KOPT-K1 (cell line): ENCODE data around the gene TRIP12.
A peak's percentile ranks its signal among the peaks of the same experiment; 100 is the strongest.
"Not testable (repeated sequence)": the region's sequence is repeated elsewhere in the genome, so short reads cannot be mapped to it uniquely, and the experiment has no call there.

Source experiments
- H3K27ac ChIP-seq: fragments of 200-600 bp; sonication (generic); 2 replicates; pipeline ENCODE4 v1.5.1; 2016; ENCODE audit warnings: antibody characterized with exemption, mild to moderate bottlenecking, low read depth, low read length; ENCODE audit not compliant: poor library complexity, severe bottlenecking
- H3K36me3 ChIP-seq: fragments of 200-600 bp; sonication (generic); 2 replicates; pipeline ENCODE4 v1.5.1; 2017; ENCODE audit warnings: antibody characterized with exemption, mild to moderate bottlenecking, low read length, moderate library complexity; ENCODE audit not compliant: insufficient read depth
- H3K9me3 ChIP-seq: fragments of 200-600 bp; sonication (generic); 2 replicates; pipeline ENCODE4 v1.5.1; 2017; ENCODE audit warnings: antibody characterized with exemption, low read length, mild to moderate bottlenecking; ENCODE audit not compliant: insufficient read depth, poor library complexity, severe bottlenecking

The TRIP12 gene

GRCh38 chr2:229838729-229839128 lies 83.1 kb downstream of the TRIP12 start:
- Histone ChIP-seq H3K27ac (no peak overlapping the region), H3K36me3 (peaks cover 55% of the 10 kb centered on the region), H3K9me3 (no peaks in the 10 kb centered on the region)

GRCh38 chr2:229836847-229837246 lies 85.0 kb downstream of the TRIP12 start:
- H3K9me3 ChIP-seq, result no peaks in the 10 kb centered on the region
- H3K36me3 ChIP-seq, result peaks cover 65% of the 10 kb centered on the region
- H3K27ac ChIP-seq, result no peak overlapping the region

GRCh38 chr2:229835596-229836283 lies 86.1 kb downstream of the TRIP12 start:
- Histone ChIP-seq H3K36me3 (peaks cover 65% of the 10 kb centered on the region), H3K9me3 (no peaks in the 10 kb centered on the region), H3K27ac (no peak overlapping the region)

GRCh38 chr2:229834368-229834767 lies 87.4 kb downstream of the TRIP12 start:
- Histone ChIP-seq H3K27ac (peak overlapping the region; percentile 7), H3K36me3 (peaks cover 65% of the 10 kb centered on the region)
- H3K9me3 ChIP-seq, result not testable (repeated sequence)

GRCh38 chr2:229832510-229832898 lies 89.3 kb downstream of the TRIP12 start:
- Histone ChIP-seq H3K9me3 (no peaks in the 10 kb centered on the region), H3K36me3 (peaks cover 67% of the 10 kb centered on the region), H3K27ac (no peak overlapping the region)

- Histone ChIP-seq H3K36me3 (peaks cover 69% of the 10 kb centered on the region), H3K27ac (no peak overlapping the region), H3K9me3 (no peaks in the 10 kb centered on the region)
Measured at GRCh38 chr2:229831805-229832509, 89.9 kb downstream of the TRIP12 start.

- peaks cover 7% of the 10 kb centered on the region for H3K9me3 ChIP-seq
- H3K36me3 ChIP-seq, result peaks cover 90% of the 10 kb centered on the region
Measured at GRCh38 chr2:229825476-229825875, 96.3 kb downstream of the TRIP12 start.

GRCh38 chr2:229821316-229821715 lies 100.5 kb downstream of the TRIP12 start:
- Histone ChIP-seq H3K9me3 (peaks cover 7% of the 10 kb centered on the region), H3K36me3 (peaks cover 84% of the 10 kb centered on the region), H3K27ac (no peak overlapping the region)

More at GRCh38 chr2:229825476-229825875, 96.3 kb downstream of the TRIP12 start:
- H3K27ac ChIP-seq, result no peak overlapping the region

- Histone ChIP-seq H3K36me3 (peaks cover 84% of the 10 kb centered on the region), H3K9me3 (no peaks in the 10 kb centered on the region), H3K27ac (no peak overlapping the region)
Measured at GRCh38 chr2:229818230-229818629, 103.6 kb downstream of the TRIP12 start.

GRCh38 chr2:229815858-229816257 lies 106.0 kb downstream of the TRIP12 start:
- peaks cover 90% of the 10 kb centered on the region for H3K36me3 ChIP-seq
- no peaks in the 10 kb centered on the region for H3K9me3 ChIP-seq
- no peak overlapping the region for H3K27ac ChIP-seq

GRCh38 chr2:229815342-229815741 lies 106.5 kb downstream of the TRIP12 start:
- Histone ChIP-seq H3K9me3 (no peaks in the 10 kb centered on the region), H3K27ac (no peak overlapping the region), H3K36me3 (peaks cover 91% of the 10 kb centered on the region)

- Histone ChIP-seq H3K36me3 (peaks cover 97% of the 10 kb centered on the region), H3K9me3 (no peaks in the 10 kb centered on the region), H3K27ac (no peak overlapping the region)
Measured at GRCh38 chr2:229810786-229811185, 111.0 kb downstream of the TRIP12 start.

GRCh38 chr2:229805559-229805958 lies 116.2 kb downstream of the TRIP12 start:
- H3K9me3 ChIP-seq, result no peaks in the 10 kb centered on the region
- no peak overlapping the region for H3K27ac ChIP-seq
- peaks cover 97% of the 10 kb centered on the region for H3K36me3 ChIP-seq

- no peak overlapping the region for H3K27ac ChIP-seq
- no peaks in the 10 kb centered on the region for H3K9me3 ChIP-seq
- H3K36me3 ChIP-seq, result peaks cover 97% of the 10 kb centered on the region
Measured at GRCh38 chr2:229802785-229803184, 119.0 kb downstream of the TRIP12 start.

- Histone ChIP-seq H3K36me3 (peaks cover 96% of the 10 kb centered on the region), H3K9me3 (no peaks in the 10 kb centered on the region), H3K27ac (no peak overlapping the region)
Measured at GRCh38 chr2:229800997-229801754, 120.6 kb downstream of the TRIP12 start.
